22Rv1 (cell line): ENCODE data around the gene IL36RN.

ENCODE experiments used
- H3K27ac ChIP-seq: fragments of 450-650 bp; 2 replicates; pipeline ENCODE4 v1.5.1; 2017
- CTCF ChIP-seq: fragments of 450-650 bp; IDR thresholded peaks from 2 replicates; pipeline ENCODE4 v1.5.1; 2017; ENCODE audit warnings: mild to moderate bottlenecking
- ZFX ChIP-seq: fragments of 450-650 bp; IDR thresholded peaks from 2 replicates; pipeline ENCODE4 v1.6.1; 2017; ENCODE audit warnings: antibody characterized with exemption, borderline replicate concordance

IL36RN gene

DNA sequence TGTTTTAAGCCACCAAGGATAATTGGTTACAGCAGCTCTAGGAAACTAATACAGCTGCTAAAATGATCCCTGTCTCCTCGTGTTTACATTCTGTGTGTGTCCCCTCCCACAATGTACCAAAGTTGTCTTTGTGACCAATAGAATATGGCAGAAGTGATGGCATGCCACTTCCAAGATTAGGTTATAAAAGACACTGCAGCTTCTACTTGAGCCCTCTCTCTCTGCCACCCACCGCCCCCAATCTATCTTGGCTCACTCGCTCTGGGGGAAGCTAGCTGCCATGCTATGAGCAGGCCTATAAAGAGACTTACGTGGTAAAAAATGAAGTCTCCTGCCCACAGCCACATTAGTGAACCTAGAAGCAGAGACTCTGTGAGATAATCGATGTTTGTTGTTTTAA is 5.3 kb downstream of the IL36RN start:
- TF ChIP-seq CTCF, result no peak
- TF ChIP-seq ZFX, result no peak
- no peak overlapping the region for H3K27ac ChIP-seq

DNA sequence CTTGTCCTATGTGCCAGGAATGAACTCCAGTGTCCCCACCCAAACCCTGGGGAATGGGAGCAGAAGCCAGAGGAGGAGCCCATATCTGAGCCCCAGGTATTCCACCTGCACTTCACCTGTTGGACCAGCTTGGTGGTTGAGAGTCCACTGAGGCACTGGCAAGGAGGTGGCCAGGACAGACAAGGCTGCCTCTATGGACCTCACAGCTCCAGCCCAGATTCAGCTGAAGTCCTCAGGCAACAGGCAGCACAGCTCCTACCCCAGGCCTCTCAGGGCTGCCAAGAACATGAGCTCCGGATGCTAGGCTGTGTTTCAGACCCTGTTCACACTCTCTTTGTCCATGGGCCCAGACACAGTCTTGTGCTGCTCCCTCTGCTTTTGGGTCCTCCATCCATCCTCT is 5.9 kb downstream of the IL36RN start:
- H3K27ac ChIP-seq, result no peak overlapping the region
- TF ChIP-seq ZFX, result no peak
- no peak for TF ChIP-seq CTCF

GRCh38 chr2:113067681-113068080 is 8.7 kb downstream of the IL36RN start, which contains the start of gene IL1F10:
Gene IL1F10, plus strand, starts transcription at chr2:113067970. Its CDS starts 4,769 bp downstream, at chr2:113072739.
- H3K27ac ChIP-seq, result peak within 1 kb of the TSS; percentile 51
- no peak for TF ChIP-seq CTCF
- TF ChIP-seq ZFX, result no peak

DNA sequence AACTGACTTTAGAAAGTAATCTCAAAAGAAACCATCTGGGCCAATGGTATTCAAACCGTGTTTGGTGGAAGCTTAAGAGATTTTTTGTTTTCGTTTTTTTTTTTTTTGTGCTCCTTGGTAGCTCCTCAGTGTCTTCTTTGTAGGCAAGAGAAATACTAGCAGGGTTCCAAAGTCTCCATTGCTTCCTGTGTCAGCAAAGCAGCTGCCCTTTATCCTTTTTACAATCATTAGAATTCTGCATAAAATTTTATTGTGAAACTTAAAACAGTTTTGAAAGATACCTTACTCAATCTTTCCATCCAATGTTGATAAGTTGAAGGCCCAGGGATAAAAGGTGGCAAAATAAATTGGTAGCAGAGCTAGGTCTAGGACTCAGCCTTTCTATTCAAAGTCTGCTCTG is 9.3 kb downstream of the IL36RN start:
- peak overlapping the region; percentile 51 for H3K27ac ChIP-seq
- no peak for TF ChIP-seq CTCF
- TF ChIP-seq ZFX, result no peak

GRCh38 chr2:113068706-113069485 is 9.9 kb downstream of the IL36RN start:
- peak overlapping the region; percentile 51 for H3K27ac ChIP-seq
- TF ChIP-seq ZFX, result no peak
- TF ChIP-seq CTCF, result no peak

- peak overlapping the region; percentile 51; the same call in 1 of the 2 replicates for H3K27ac ChIP-seq
These were observed 10.9 kb downstream of the IL36RN start for GRCh38 chr2:113069676-113070605.

More at GRCh38 chr2:113069676-113070605, 10.9 kb downstream of the IL36RN start:
- TF ChIP-seq CTCF, result no peak
- TF ChIP-seq ZFX, result no peak
